GM19035 (cell line): ENCODE measurements around the gene ZBTB16.
A peak's percentile ranks its signal among the peaks of the same experiment; 100 is the strongest.

Source experiments
- ATAC-seq: cut with Tn5 transposase; IDR thresholded peaks from one replicate; pipeline ENCODE4 v1.9.1; 2021; ENCODE audit not compliant: unreplicated experiment

Gene ZBTB16

GRCh38 chr11:114178656-114179055, 119.1 kb downstream of the ZBTB16 start:
- no peak for ATAC-seq

GRCh38 chr11:114179234-114179941, 119.9 kb downstream of the ZBTB16 start:
- ATAC-seq, result no peak

- ATAC-seq, result no peak
Measured at GRCh38 chr11:114180301-114181055, 121.0 kb downstream of the ZBTB16 start.

GRCh38 chr11:114181195-114181594, 121.7 kb downstream of the ZBTB16 start:
- no peak for ATAC-seq

- ATAC-seq, result no peak
Measured at GRCh38 chr11:114181752-114182151, 122.2 kb downstream of the ZBTB16 start.

- no peak for ATAC-seq
Measured at GRCh38 chr11:114182471-114183043, 123.0 kb downstream of the ZBTB16 start.

GRCh38 chr11:114183044-114183511, 123.6 kb downstream of the ZBTB16 start:
- ATAC-seq, result no peak

- no peak for ATAC-seq
Measured at GRCh38 chr11:114185436-114185835, 125.9 kb downstream of the ZBTB16 start.

- no peak for ATAC-seq
Measured at GRCh38 chr11:114187173-114187572, 127.7 kb downstream of the ZBTB16 start.

GRCh38 chr11:114188851-114189570, 129.5 kb downstream of the ZBTB16 start:
- ATAC-seq, result no peak

- no peak for ATAC-seq
Measured at GRCh38 chr11:114190630-114191029, 131.1 kb downstream of the ZBTB16 start.

GRCh38 chr11:114191893-114192292, 132.4 kb downstream of the ZBTB16 start:
- no peak for ATAC-seq

- ATAC-seq, result no peak
Measured at GRCh38 chr11:114192841-114193389, 133.4 kb downstream of the ZBTB16 start.

- ATAC-seq, result no peak
Measured at GRCh38 chr11:114193730-114194679, 134.5 kb downstream of the ZBTB16 start.

- ATAC-seq, result no peak
Measured at GRCh38 chr11:114194702-114195101, 135.2 kb downstream of the ZBTB16 start.

- ATAC-seq, result no peak
Measured at GRCh38 chr11:114195151-114195550, 135.6 kb downstream of the ZBTB16 start.

- no peak for ATAC-seq
Measured at GRCh38 chr11:114195981-114196731, 136.6 kb downstream of the ZBTB16 start.

GRCh38 chr11:114196997-114197703, 137.6 kb downstream of the ZBTB16 start:
- ATAC-seq, result peak; percentile 78
